GM21423 (cell line): ENCODE results near the gene PCARE.

Experiments used
- ATAC-seq: cut with Tn5 transposase; IDR thresholded peaks from one replicate; pipeline ENCODE4 v1.9.1; 2021; ENCODE audit warnings: mild to moderate bottlenecking, moderate library complexity; ENCODE audit not compliant: unreplicated experiment

Gene PCARE

DNA sequence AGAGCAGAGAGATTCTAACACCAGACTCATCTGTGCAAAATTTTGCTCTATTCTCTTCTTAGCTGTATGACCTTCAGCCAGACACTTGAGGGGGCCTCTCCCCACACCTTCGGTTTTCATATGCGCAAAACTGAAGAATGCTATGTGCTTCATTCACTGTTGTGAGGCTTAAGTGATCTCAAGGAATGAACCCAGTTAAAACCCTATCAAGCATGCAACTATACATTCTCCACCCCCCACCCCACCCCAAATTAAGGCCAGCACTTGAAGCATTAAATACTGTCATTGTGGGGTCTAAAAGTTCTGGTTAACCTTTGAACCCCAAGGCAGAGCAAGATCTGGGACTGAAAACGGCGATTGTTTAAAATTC, 10.0 kb downstream of the PCARE start:
- ATAC-seq = no peak

DNA sequence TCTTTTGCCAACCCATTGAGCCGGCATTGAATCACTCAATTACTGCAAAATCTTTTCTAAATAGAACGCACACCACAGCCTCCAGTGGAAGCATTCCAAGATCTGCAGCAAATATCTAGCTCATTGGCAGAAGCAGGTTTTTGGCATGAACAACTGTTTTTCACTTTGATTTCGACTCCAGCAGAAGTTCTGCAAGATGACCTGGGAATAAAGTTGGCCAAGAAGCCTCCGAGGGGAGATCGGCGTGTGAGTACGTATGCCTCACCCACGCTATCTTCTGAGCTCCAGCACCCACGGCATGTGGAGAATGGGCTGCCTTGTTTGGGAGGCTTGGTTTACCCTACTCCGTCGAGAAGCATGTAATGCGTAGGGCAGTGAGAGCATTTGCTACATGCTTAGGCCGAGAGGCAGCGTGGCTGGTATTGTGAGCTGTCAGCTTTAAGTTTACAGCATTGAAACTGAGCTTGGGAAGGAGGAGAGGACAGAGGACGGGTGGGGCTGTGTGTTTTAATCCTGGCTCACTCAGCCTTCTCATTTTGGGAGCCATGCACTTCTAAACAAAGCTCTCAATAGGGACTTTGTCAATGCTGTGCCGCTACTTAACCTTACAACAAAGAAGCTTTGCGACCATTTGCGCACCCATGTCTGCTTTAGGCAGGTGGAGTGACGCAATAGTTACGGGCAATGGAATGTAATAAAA, 10.5 kb downstream of the PCARE start:
- ATAC-seq = no peak

DNA sequence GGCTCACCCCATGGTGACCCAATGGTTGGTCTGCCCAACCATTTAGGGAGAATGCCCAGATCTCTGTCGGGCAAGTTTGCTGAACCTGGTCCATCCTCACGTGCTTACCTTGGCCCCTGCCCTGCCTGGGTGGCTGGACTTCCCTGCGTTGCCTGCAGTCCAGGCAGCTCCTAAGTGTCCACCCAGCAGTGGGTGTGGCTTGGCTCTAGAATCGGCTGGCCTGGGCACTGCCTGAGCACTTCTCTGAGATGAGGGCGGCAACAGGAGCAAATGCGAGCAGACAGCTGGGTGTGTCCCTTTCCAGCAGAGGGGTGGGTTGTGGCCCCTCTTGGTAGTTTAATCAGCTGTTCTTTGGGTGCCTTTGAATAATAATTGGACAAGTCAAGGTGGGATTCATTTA, 11.3 kb downstream of the PCARE start:
- ATAC-seq = no peak

DNA sequence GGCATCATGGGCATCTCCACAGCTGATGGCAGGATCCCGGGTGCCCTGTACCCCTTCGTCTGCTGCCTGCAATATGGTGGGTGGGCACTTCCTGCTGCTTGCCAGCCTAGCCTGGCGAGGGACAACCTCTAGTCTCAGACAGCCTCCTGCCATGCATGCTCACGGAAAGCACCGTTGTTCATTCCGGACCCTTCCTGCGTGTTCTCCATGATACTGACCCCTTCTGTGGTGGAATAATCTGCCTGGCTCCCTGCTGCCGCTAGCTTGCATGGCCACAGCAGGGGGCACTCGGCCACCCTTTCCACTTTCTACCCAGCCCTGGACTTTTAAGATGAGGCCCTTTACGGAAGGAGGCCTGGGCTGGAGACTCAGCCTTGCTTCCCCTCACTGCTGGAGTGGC, 12.0 kb downstream of the PCARE start:
- no peak for ATAC-seq

DNA sequence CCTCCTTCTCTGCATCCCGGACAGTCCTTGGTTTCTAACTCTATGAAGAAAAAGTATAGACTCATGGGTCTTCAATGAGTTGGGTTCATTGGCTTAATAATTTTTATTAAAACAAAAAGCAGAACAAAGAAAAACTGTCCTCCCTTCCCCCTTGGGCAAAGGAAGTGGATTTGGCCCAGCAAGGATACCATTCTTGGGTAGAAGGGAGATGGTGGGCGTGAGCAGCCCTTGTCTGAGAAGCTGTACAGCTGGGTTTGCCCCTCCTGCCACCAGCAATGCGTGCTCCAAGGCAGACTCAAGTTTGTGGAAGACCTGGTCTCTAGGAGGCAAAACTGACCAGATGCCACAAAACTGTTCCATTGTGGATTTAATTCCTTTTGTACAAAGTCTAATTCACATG, 12.7 kb downstream of the PCARE start:
- ATAC-seq = no peak

DNA sequence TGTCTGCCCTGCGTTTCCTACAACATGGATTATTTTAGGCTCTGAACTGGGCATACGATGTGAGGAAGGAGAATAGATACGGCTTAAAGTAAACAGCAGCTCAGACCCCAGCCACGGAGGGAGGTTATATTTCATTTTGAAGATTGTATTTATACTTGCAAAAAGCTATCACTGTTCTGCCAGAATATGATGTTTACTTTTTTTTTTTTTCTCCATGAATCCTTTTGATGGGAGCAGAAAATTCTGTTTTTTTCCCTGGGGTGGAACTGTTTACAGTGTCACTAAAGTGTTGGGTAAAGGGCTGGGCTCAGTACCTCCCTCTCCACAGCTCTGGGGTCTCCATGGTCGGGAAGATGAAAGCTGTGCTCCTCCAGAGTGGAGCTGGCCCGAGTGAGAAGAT, 13.1 kb downstream of the PCARE start:
- ATAC-seq = no peak

DNA sequence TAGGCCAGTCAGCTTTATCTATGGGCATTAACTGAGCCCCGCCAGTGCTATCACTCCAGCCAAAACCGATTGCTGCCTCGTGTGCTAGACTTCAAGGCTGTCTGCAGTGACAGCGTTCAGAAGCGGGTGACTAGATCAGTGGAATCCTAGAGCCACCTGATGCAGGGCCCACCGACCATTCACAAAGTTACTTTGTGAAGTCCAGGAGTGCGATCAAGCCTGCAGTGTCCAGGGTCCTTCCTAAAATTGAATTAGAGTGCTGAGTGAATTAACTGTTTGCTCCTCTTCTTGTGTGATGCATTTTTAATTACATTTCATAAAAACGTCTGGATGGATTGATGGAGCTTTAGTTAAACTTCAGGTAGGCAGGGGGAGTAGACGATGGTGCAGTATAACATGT, 13.9 kb downstream of the PCARE start:
- ATAC-seq = no peak

DNA sequence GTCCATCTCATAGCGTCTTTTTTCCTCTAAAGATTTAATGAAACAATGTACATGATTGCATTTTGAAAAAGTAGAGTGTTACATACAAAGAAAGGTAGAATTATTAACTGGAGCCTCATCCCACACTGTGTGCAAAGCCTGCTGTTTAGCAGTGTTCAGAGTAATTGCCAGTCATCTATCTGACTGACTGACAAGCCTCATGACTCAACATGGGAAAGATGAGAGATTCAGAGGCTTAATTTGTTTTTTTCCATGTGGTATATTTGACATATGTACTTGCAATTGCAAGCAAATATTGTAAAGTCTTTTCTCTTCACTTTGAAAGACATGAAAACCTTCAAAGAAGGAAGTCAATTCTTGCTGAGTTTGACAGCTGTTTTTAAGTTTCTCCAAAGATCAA, 14.7 kb downstream of the PCARE start:
- ATAC-seq = no peak

DNA sequence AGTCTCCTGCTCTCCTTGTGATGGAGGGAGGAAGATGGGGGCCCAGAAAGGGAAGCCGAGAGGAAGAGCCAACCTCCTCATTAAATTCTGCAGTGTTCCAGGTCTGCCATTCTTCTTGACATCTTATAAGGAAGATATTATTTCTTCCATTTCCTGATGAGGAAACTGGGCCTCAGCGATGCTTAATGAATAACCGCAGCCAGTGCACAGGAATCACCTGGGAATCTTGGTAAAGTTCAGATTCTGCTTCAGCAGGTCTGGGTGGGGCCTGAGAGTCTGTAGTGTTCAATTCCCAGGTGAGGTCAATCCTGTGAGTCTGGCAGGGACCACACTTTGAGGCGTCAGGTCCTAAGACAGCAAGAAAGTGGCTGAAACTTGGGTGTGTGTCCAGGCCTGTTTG, 17.3 kb downstream of the PCARE start:
- no peak for ATAC-seq

DNA sequence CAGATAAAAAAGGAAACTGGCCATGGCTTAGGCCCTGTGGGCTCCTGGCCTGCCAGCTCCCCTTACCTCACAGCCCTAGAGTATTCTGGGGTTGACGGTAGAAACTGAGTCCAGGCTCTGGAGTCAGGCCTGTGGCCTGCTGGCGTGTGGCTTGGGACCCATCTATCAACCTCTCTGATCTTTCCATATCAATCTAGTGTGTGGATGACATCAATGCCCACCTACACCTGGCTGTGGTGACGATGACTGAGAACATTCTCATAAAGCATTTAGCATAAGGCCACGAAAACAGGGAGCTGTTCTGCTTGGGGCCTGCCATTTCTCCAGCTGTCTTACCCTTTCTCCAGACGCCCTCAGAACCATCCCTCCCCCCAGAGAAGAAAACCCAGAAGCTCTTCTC, 17.9 kb downstream of the PCARE start:
- no peak for ATAC-seq

DNA sequence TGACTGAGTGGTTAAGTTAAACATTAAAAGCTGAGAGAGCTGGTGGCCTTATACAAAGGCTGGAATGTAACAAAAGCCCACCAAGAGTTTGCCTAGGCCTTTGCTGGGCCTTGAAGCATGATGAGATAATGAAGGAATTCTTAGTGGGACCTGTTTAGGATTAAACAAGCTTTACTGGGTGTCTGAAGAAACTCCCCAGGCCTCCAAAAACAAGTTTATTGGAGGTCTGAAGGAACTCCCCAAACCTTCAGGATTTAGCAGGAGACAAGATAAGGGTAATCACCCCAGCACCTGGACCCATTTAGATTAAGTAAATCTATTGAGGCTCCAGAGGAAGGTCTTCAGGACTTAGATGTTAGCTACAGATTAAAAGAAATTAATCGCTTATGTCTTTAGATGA, 18.7 kb downstream of the PCARE start:
- no peak for ATAC-seq

DNA sequence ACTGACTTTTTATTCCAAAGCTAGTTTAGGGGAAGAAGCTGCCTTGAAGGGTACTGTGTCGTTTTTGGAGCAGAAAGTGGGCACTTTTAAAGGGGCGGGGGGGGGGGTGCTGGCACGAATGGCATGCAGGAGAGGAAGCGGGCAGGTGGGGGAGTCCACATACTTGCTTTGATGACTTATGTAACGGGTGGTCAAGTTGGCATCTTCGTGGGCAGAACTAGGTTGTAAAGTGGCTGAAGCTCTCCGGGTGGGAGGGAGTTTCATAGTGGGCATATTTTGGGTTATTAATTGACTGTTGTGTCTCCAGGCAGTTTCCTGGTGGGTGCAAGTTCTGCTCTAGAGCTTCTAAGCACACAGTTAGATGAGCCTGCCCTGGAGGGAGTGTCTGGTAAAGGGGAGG, 19.9 kb downstream of the PCARE start:
- no peak for ATAC-seq

DNA sequence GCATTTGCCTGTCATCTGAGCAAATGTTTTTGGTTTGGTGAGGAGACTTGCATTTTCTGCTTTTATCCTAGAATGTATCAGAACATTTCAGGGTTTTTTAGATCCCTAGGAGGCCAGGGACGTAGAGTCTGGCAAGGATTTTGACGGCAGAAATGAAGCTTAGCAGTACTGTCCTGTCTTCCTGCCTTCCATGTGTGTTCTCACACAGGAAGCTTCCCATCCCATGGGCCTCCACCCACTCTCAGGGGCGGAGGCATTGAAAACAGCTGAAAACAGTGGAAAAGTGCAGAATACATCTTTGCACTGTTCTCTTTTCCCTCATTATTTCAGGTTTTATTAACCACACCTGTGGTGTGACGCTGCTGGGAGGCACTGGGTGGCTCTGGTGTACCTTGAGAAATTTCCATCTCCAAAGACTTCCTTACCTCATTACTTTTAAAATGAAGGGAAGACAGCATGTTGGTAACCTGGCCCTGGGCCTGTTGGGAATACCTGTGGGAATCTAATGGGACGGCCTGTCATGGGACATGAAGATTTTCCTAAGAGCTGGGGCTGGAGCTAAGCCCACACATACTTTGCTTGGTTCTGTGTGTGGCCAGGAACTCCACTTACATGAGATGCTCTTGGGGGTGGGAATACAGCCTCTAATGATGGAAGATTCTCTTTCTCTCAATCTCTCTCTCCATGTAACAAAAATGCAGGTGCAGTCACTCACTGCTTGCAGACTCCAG, 20.5 kb downstream of the PCARE start:
- ATAC-seq = no peak

DNA sequence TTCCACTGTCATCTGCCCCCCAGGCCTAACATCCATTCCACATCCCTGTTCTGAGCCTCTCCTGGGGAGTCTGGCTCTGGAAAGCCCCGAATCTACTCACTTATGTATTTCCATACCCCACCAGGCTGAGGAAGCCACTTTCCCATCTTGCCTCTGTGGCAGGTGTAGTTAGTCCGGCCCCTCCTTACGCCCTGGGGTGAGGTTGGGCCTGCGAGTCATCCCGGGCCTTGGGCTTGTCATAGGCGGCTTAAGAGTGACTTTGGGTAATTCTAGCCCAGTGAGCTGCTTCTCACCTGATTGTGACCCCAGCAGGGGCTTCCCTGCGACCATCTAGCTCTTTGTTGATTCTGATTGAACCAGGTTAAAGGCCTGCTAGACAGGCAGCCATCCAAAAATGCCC, 21.1 kb downstream of the PCARE start:
- ATAC-seq = no peak

DNA sequence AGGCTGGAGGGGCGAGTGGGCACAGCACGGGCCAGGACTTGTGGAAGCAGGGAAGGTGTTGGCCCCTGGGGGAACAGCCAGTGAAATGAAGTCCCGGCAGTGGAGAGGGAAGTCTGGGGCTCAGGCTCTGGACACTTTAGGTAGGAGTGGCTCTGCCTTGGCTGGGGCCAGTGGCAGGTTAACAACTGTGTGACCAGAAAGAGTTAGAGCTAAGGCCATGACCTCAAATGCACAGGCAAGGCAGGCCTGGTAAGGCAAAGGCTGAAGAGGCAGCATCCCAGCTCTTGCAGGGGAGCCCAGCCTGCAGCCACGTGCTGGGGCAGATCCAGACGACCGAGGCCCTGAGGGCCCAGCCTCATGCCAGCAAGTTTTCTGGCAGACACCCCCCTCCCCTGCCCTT, 21.5 kb downstream of the PCARE start:
- ATAC-seq = no peak

DNA sequence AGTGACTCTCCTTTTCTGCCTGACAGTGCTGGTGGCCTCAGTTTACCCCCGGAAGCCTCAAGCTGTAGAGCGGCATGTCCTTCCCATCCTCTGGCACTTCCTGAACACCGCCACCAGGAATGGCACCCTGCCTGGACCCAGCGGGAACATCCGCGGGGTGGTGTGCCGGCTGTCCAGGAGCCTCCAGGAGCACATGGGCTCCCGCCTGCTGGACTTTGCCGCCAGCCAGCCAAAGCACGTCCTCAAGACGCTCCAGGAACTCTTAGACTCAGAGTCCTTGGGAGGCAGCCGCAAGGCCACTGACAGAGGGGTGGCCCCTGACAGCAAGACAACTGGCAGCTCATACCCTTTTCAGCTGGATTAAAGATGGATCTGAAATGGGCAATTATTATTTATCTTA, 22.6 kb downstream of the PCARE start:
- ATAC-seq = no peak

DNA sequence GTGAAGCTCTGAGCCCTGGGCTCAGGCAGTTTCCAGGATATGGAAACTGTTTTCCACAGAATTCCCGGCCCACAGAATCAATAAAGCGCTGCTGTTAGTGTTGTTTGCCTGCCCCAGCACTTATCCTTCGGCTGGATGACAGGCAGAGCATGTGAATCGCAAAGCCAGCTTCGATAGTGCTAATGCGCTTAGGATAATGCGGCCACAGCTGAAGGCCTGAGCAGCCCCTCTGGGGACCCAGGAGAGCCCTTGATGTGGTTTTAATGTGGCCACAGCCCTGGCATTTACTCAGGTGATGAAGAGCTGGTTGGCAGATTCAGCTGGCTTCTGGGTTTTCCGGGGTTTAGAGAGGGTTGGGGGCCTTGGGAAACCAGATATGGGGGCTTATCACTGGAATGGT, 23.7 kb downstream of the PCARE start:
- no peak for ATAC-seq

DNA sequence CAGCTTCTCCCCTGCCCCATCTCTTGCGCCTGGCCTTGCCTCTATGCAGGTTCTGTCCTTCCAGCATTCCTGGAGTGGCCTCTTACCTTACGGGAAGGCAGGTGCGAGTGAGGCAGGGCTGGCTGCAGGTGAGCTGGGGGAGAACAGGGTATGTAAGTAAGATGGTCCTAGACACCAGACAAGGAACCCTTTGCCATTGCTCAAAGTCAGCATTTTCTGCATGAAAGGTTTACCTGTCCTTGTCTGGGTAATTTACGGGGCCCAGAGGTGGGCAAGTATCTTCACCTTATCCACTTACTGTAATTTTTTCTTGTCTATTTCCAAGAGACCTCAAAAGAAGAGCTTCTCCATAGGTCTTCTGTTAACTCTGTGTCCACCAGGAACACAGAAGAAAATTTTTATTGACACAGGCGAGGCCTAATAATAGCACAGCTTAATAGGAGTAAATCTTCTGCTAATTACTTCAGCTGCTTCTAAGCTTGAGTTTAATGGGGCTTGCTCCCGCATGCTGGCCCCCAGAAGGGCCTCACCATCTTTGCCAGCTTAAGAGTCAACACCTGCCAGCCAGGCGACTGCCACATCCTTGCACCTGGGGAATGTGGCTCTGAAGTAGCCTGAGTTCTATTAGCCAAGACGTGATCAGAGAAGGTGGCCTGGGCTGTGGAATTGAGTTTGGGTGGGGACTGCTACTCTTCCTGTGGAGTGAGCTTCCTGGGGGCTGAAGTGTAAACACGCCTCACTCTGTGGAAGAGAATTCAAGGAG, 27.1 kb downstream of the PCARE start:
- no peak for ATAC-seq

DNA sequence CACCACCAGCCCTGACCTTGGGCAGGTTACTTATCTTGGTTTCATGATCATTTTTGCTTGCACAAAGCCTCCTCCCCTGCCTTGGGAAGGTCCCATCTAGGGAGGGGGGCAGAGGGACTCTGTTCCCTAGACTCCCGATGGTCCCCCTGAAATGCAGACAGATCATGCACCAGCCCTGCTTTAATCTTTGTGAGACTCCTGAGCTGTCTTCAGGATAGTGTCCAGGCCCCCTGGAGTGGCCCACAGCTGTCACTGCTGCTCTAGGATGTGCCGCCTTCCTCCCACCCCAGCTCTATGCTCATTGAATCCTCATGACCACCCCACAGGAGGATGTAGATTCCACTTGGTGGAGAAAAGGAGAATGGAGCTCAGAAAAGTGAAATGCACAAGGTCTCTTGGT, 28.0 kb downstream of the PCARE start:
- no peak for ATAC-seq

DNA sequence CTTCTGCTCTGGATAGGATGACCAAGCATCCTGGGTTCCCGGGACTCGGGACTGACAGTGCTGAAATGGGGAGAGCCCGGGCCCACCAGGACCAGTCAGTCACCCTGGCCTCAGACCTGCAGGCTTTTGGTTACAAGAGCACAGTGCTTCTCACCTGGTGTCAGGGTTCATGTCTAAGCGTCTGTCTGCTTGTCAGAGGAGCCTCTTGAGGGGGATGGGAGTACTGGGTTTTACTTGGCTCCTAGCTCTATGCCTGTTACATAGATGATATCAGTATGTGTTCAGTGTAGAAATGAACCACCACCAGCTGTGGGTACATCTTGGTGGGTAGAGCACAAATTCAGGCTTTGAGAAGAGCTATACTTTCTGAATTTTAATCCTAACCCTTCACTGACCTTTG, 29.9 kb downstream of the PCARE start:
- no peak for ATAC-seq

DNA sequence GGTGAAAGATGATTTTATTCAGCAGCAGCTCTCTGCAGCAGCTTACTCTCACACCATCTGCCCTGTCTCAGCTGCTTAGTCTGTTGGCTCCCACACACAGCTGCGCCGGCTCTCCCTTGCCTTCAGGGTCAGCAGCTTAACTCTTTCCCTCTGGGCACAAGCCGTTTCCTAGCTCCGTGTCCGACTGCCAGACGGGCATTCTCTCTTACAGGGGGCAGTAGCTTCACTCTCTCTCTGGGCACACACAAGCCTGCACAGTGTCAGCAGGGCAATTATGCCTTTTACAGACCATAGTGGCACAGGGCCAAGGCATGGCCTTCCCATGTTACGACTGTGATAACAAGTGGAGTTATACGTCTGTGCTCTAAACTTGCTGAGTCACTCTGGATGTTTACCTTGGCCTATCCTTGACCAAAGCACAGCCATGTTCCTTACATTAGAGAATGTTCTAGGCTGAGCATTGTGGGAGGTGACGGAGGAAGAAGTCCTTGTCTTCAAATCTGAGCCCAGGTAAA, 31.7 kb downstream of the PCARE start:
- ATAC-seq = no peak

DNA sequence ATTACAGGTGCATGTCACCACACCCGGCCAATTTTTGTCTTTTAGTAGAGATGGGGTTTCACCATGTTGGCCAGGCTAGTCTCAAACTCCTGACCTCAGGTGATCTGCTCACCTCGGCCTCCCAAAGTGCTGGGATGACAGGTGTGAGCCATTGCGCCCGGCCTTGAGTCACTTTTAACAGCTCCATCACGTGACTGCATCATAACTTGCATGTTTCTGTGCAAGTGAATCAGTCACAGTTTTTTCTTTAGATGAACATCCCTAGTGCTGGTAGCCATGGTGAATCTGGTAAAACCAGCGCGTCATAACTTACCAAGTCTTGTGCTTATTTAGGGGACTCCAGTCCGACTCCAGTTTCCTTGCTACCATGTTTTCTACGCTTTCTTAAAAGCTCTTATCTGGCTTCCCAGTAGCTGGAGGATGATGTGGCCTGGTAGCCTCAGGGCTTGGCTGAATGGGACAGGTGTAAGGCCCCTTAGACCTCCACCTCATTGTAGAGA, 33.1 kb downstream of the PCARE start:
- ATAC-seq = no peak
